CD14-positive monocyte (primary cell): ENCODE results near the gene CNGB1. TPM values are rescaled to one million over a fixed set of nuclear protein-coding genes. Genes with fewer than 3 reads are reported as not detected.

Experiments used
- DNase-seq, 3 donors: peaks; one replicate each; pipeline ENCODE4 v3.0.0-alpha.2; 2011 to 2022
- H2AFZ ChIP-seq: 2 replicates; pipeline ENCODE4 v1.6.0; 2012; ENCODE audit warnings: mild to moderate bottlenecking, low read depth, low read length, inconsistent platforms; ENCODE audit not compliant: insufficient read depth, poor library complexity, severe bottlenecking
- H3K27ac ChIP-seq, 2 donors: 1 replicate in 1 of 2; 2 replicates in 1 of 2; pipeline ENCODE4 v1.5.1; 2012 to 2013; ENCODE audit warnings: low read length in 2 of 2, control low read depth in 1 of 2, inconsistent platforms in 1 of 2, low read depth in 1 of 2, mild to moderate bottlenecking in 1 of 2
- H3K27me3 ChIP-seq, 2 donors: one replicate each; pipeline versions ENCODE4 v1.6.0 to v1.6.1; 2011 to 2013; ENCODE audit warnings: low read length in 2 of 2; ENCODE audit not compliant: control insufficient read depth in 2 of 2, insufficient read depth in 2 of 2
- H3K36me3 ChIP-seq, 2 donors: replicated peaks in 1 of 2; 1 replicate in 1 of 2; 2 replicates in 1 of 2; pipeline versions ENCODE4 v1.5.1 to v1.6.1; 2012 to 2013; ENCODE audit warnings: low read length in 2 of 2, control low read depth in 1 of 2, inconsistent platforms in 1 of 2, mild to moderate bottlenecking in 1 of 2; ENCODE audit not compliant: insufficient read depth in 2 of 2, control insufficient read depth in 1 of 2
- H3K4me1 ChIP-seq, 2 donors: 1 replicate in 1 of 2; 2 replicates in 1 of 2; pipeline versions ENCODE4 v1.5.1 to v1.6.1; 2012 to 2013; ENCODE audit warnings: low read length in 2 of 2, control low read depth in 1 of 2, inconsistent platforms in 1 of 2, mild to moderate bottlenecking in 1 of 2, moderate library complexity in 1 of 2; ENCODE audit not compliant: insufficient read depth in 2 of 2, control insufficient read depth in 1 of 2
- H3K4me2 ChIP-seq: replicated peaks from 2 replicates; pipeline ENCODE3; 2012; ENCODE audit warnings: low read length, moderate library complexity, mild to moderate bottlenecking; ENCODE audit not compliant: poor library complexity, severe bottlenecking; ENCODE audit errors: extremely low read depth
- H3K4me3 ChIP-seq, 3 experiments: fragments of 200-600 bp in 1 of 3; sonication (generic) in 1 of 3; replicated peaks in 1 of 3; 1 replicate in 2 of 3; 2 replicates in 1 of 3; pipeline ENCODE4 v1.5.1; 2011 to 2013; ENCODE audit warnings: low read length in 3 of 3, mild to moderate bottlenecking in 3 of 3, control low read depth in 2 of 3, low read depth in 2 of 3, inconsistent platforms in 1 of 3, moderate library complexity in 1 of 3
- H3K79me2 ChIP-seq: 2 replicates; pipeline ENCODE4 v1.6.0; 2012; ENCODE audit warnings: mild to moderate bottlenecking, control low read depth, inconsistent platforms, low read length, moderate library complexity; ENCODE audit not compliant: insufficient read depth
- H3K9ac ChIP-seq: 2 replicates; pipeline ENCODE4 v1.6.0; 2017; ENCODE audit warnings: low read length, mild to moderate bottlenecking; ENCODE audit not compliant: insufficient read depth, poor library complexity, severe bottlenecking
- H3K9me3 ChIP-seq, 2 donors: replicated peaks in 1 of 2; 1 replicate in 1 of 2; 2 replicates in 1 of 2; pipeline versions ENCODE4 v1.5.1 to v1.6.1; 2012 to 2013; ENCODE audit warnings: low read length in 2 of 2, control low read depth in 1 of 2; ENCODE audit not compliant: control insufficient read depth in 1 of 2, insufficient read depth in 1 of 2
- H4K20me1 ChIP-seq: 2 replicates; pipeline ENCODE4 v1.6.0; 2012; ENCODE audit warnings: mild to moderate bottlenecking, low read length, control low read depth, moderate library complexity; ENCODE audit not compliant: insufficient read depth
- H3K27ac Mint-ChIP-seq, 7 donors: one replicate each; pipeline ENCODE4 v1.8.0; 2020; ENCODE audit warnings: mild to moderate bottlenecking in 7 of 7, mixed read lengths in 7 of 7, moderate library complexity in 6 of 7, inconsistent platforms in 2 of 7
- H3K27me3 Mint-ChIP-seq, 3 donors: one replicate each; pipeline ENCODE4 v1.8.0; 2021 to 2022; ENCODE audit warnings: low read depth in 3 of 3, mild to moderate bottlenecking in 3 of 3, mixed read lengths in 3 of 3, moderate library complexity in 3 of 3, inconsistent platforms in 1 of 3
- H3K36me3 Mint-ChIP-seq, 2 donors: one replicate each; pipeline ENCODE4 v1.8.0; 2020; ENCODE audit warnings: mixed read lengths in 2 of 2, inconsistent platforms in 1 of 2, mild to moderate bottlenecking in 1 of 2
- H3K4me1 Mint-ChIP-seq: one replicate; pipeline ENCODE4 v1.8.0; 2020; ENCODE audit warnings: mild to moderate bottlenecking, mixed read lengths
- H3K4me3 Mint-ChIP-seq, 2 donors: one replicate each; pipeline ENCODE4 v1.8.0; 2020; ENCODE audit warnings: mild to moderate bottlenecking in 2 of 2, mixed read lengths in 2 of 2, moderate library complexity in 1 of 2
- H3K9me3 Mint-ChIP-seq, 7 donors: one replicate each; pipeline ENCODE4 v1.8.0; 2020 to 2022; ENCODE audit warnings: mixed read lengths in 7 of 7, mild to moderate bottlenecking in 6 of 7, moderate library complexity in 6 of 7, inconsistent platforms in 2 of 7
- WGBS: methylation state at CpG from one replicate; pipeline ENCODE4 v1.1.5; 2013; ENCODE audit warnings: missing lambda C conversion rate; ENCODE audit not compliant: insufficient coverage; 5-methylcytosine and 5-hydroxymethylcytosine counted together
- intact Hi-C, 2 donors: fragments of 100-400 bp; cut with micrococcal nuclease; formaldehyde crosslinking; loops; one replicate each; pipeline versions ENCODE4 v1.15.0 to v1.15.1; 2023
- polyA plus RNA-seq, 3 donors: library from polyadenylated mRNA; depleted of rRNA in 1 of 3; unstranded in 2 of 3; stranded (reverse) in 1 of 3; fragments of 300-500 nt in 2 of 3; fragments of >200 nt in 1 of 3; fragmentation: Illumina TruSeq in 2 of 3; gene quantifications; 1 replicate in 2 of 3; 2 replicates in 1 of 3; pipeline ENCODE4 v1.2.3, GENCODE V29; 2012 to 2021
- TF ChIP-seq, protein P1 (sequence below): fragments of 200-600 bp; IDR thresholded peaks from one replicate; pipeline ENCODE4 v1.8.0; 2022; ENCODE audit warnings: antibody characterized with exemption, mild to moderate bottlenecking

The CNGB1 gene
- polyA plus RNA-seq, 3 donors: not detected

DNA sequence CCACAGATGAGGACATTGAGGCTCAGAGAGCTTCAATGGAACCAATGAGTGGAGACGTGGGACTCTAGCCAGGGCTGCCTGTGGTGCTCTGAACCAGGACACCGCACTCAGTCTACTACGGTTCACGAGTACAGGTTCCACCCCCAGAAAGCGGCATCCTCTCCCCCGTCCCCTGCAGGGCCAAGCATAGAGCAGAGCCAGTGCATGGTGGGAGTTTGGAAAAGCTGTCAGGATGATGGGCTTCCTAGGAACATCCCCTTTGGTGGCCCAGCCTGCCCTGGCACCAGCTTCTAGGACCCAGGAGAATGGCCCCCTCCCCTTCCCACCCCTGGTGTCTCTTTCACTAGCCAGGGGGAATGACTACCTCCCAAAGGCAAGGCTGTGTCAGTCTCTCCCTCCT, 21.2 kb upstream of the CNGB1 start:
- intact Hi-C loops: no loop called here
- H2AFZ ChIP-seq: no peak overlapping the region

DNA sequence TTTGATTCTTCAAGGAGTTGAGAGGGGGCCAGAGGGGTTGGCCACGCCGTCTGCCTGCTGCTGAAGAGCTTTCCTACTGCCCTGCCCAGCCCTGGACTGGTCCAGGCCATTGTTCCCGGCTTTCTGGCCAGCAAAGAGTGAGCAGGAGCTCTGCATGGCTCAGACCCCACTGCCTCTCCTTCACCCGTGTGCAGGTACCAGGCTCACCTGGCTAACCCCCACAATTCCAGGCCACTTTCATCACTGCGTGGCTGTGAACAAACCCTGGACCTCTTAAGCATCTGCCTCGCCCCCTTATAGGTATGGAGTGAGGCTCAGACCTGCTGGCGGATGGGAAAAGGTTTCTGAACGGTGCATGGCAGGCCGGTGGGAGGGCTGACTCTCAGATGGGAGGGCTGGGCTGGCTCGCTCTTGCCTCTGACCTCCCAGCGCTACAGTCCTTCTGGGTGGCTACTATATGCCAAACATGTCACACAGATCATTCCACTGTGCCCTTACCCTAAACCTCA, 20.7 kb upstream of the CNGB1 start:
- 98% methylated on average over 10 of the region's 11 CpGs for WGBS
- Histone ChIP-seq H3K36me3 (peaks cover 13 to 21% of the 10 kb centered on the region in 2 donors), H3K27me3 (no peaks in the 10 kb centered on the region), H4K20me1 (peaks cover 43% of the 10 kb centered on the region), H3K4me1 (peaks cover 22 to 29% of the 10 kb centered on the region in 2 donors), H3K4me3 (no peak overlapping the region), H3K4me2 (no peak overlapping the region), H2AFZ (no peak overlapping the region), H3K9ac (no peak overlapping the region), H3K9me3 (no peaks in the 10 kb centered on the region), H3K27ac (no peak overlapping the region), H3K79me2 (peaks cover 26% of the 10 kb centered on the region)
- no peak overlapping the region for H3K4me3 Mint-ChIP-seq
- peaks cover 0 to 5% (median 5%) of the 10 kb centered on the region in 3 donors for H3K27me3 Mint-ChIP-seq
- intact Hi-C loops: no loop called here
- H3K4me1 Mint-ChIP-seq: peaks cover 31% of the 10 kb centered on the region
- H3K27ac Mint-ChIP-seq: no peak overlapping the region
- no peak for DNase-seq
- H3K9me3 Mint-ChIP-seq: peaks cover 0 to 8% (median 2%) of the 10 kb centered on the region in 7 donors
- TF ChIP-seq, protein P1, sequence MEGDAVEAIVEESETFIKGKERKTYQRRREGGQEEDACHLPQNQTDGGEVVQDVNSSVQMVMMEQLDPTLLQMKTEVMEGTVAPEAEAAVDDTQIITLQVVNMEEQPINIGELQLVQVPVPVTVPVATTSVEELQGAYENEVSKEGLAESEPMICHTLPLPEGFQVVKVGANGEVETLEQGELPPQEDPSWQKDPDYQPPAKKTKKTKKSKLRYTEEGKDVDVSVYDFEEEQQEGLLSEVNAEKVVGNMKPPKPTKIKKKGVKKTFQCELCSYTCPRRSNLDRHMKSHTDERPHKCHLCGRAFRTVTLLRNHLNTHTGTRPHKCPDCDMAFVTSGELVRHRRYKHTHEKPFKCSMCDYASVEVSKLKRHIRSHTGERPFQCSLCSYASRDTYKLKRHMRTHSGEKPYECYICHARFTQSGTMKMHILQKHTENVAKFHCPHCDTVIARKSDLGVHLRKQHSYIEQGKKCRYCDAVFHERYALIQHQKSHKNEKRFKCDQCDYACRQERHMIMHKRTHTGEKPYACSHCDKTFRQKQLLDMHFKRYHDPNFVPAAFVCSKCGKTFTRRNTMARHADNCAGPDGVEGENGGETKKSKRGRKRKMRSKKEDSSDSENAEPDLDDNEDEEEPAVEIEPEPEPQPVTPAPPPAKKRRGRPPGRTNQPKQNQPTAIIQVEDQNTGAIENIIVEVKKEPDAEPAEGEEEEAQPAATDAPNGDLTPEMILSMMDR: no peak
- peaks cover 15 to 28% of the 10 kb centered on the region in 2 donors for H3K36me3 Mint-ChIP-seq

More for the DNA sequence above, 21.2 kb upstream of the CNGB1 start:
- DNase-seq: no peak
- H3K9me3 Mint-ChIP-seq: peaks cover 0 to 8% (median 2%) of the 10 kb centered on the region in 7 donors
- peaks cover 31% of the 10 kb centered on the region for H3K79me2 ChIP-seq
- no peak overlapping the region for H3K4me3 ChIP-seq
- peaks cover 0 to 3% (median 2%) of the 10 kb centered on the region in 3 donors for H3K27me3 Mint-ChIP-seq
- peaks cover 18 to 25% of the 10 kb centered on the region in 2 donors for H3K36me3 ChIP-seq
- WGBS: 100% methylated on average over 2 of the region's 6 CpGs
- no peaks in the 10 kb centered on the region for H3K27me3 ChIP-seq
- H3K4me2 ChIP-seq: no peak overlapping the region
- TF ChIP-seq, protein P1: no peak
- no peak overlapping the region for H3K27ac Mint-ChIP-seq
- peaks cover 22 to 29% of the 10 kb centered on the region in 2 donors for H3K4me1 ChIP-seq
- H3K9ac ChIP-seq: no peak overlapping the region
- peaks cover 20 to 33% of the 10 kb centered on the region in 2 donors for H3K36me3 Mint-ChIP-seq
- H3K4me3 Mint-ChIP-seq: no peak overlapping the region
- H3K4me1 Mint-ChIP-seq: peaks cover 31% of the 10 kb centered on the region
- H4K20me1 ChIP-seq: peaks cover 48% of the 10 kb centered on the region
- no peak overlapping the region for H3K27ac ChIP-seq
- no peaks in the 10 kb centered on the region for H3K9me3 ChIP-seq
